Subcutaneous adipose tissue (tissue), 4 donors: Measurements from ENCODE around the gene ALDH7A1. TPM values are rescaled to one million over a fixed set of nuclear protein-coding genes. Genes with fewer than 3 reads are reported as not detected.

Experiments used
- total RNA-seq, 4 donors: library from RNA; depleted of rRNA; stranded (reverse); fragments of >200 nt; gene quantifications; one replicate each; pipeline ENCODE4 v1.1.0, GENCODE V29; 2016
- TF ChIP-seq, protein P1 (sequence below): fragments of 450-650 bp; IDR thresholded peaks from one replicate; pipeline ENCODE4 v1.5.1; 2016; ENCODE audit warnings: low read depth, mild to moderate bottlenecking, control low read depth, antibody characterized with exemption, moderate library complexity

Gene ALDH7A1
- total RNA-seq, 4 donors from 2014 or later: 20.2 to 35.8 (median 27.6) TPM

GRCh38 chr5:126519637-126520592, 75.1 kb downstream of the ALDH7A1 start:
- TF ChIP-seq, protein P1, sequence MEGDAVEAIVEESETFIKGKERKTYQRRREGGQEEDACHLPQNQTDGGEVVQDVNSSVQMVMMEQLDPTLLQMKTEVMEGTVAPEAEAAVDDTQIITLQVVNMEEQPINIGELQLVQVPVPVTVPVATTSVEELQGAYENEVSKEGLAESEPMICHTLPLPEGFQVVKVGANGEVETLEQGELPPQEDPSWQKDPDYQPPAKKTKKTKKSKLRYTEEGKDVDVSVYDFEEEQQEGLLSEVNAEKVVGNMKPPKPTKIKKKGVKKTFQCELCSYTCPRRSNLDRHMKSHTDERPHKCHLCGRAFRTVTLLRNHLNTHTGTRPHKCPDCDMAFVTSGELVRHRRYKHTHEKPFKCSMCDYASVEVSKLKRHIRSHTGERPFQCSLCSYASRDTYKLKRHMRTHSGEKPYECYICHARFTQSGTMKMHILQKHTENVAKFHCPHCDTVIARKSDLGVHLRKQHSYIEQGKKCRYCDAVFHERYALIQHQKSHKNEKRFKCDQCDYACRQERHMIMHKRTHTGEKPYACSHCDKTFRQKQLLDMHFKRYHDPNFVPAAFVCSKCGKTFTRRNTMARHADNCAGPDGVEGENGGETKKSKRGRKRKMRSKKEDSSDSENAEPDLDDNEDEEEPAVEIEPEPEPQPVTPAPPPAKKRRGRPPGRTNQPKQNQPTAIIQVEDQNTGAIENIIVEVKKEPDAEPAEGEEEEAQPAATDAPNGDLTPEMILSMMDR: no peak

DNA sequence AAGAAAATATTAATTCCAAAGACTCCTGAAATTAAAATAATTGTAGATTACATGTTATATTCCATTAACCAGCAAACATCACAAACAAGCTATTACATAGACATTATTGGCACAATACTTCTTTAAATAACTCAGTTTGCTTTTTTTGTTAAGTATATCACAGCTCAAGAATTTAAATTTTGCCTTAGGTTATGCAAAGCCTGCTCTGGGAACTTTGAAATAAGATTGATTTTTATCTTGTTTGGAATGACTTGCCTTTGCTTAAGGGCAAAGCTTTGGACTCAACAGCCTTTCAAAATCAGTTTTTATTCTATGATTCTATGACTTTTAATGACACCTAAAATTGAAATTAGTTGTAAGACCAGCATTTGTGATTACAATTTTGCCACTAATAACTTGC, 78.2 kb downstream of the ALDH7A1 start:
- TF ChIP-seq, protein P1: no peak

- TF ChIP-seq, protein P1: no peak
Measured at GRCh38 chr5:126516133-126516532, 78.9 kb downstream of the ALDH7A1 start.

- TF ChIP-seq, protein P1: no peak
Measured at GRCh38 chr5:126515337-126515736, 79.7 kb downstream of the ALDH7A1 start.

GRCh38 chr5:126514558-126515141, 80.4 kb downstream of the ALDH7A1 start:
- TF ChIP-seq, protein P1: no peak

DNA sequence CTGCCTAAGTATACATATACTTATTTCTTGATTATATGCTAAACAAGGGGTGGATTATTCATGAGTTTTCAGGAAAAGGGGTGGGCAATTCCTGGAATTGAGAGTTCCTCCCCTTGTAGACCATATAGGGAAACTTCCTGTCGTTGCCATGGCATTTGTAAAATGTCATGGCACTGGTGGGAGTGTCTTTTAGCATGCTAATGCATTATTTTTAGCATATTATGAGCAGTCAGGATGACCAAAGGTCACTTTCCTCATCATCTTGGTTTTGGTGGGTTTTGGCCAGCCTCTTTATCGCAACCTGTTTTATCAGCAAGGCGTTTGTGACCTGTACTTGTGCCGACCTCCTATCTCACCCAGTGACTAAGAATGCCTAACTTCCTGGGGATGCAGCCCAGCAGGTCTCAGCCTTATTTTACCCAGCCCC, 80.9 kb downstream of the ALDH7A1 start:
- TF ChIP-seq, protein P1: no peak

DNA sequence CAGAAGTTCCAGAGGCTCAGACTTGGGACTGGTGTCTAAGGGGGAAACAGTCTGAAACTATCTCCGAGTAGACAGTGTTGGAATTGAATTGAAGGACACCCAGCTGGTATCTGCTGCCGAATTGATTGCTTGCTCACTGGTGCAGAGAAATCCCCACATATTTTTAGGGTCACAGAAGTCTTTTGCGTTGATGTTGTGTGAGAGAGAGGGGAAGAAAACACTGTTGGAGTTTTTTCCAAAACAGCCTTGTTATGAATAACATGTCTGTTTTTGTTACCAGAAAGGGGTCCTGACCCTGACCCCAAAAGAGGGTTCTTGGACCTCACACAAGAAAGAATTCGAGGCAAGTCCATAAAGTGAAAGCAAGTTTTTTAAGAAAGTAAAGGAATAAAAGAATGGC, 81.3 kb downstream of the ALDH7A1 start:
- TF ChIP-seq, protein P1: no peak
